A673 (cell line): ENCODE data around the gene CACNB1.

Experiments
- EZH2 ChIP-seq: fragments of 200-600 bp; sonication (generic); IDR thresholded peaks from 2 replicates; pipeline ENCODE4 v1.6.1; 2017; ENCODE audit warnings: borderline replicate concordance, low read depth, mild to moderate bottlenecking, mixed read lengths, antibody characterized with exemption, low read length; ENCODE audit not compliant: poor library complexity, severe bottlenecking
- TF ChIP-seq, protein P1 (sequence below): fragments of 300-800, 200-600 bp; sonication (generic); conservative IDR thresholded peaks from 2 replicates; pipeline ENCODE4 v1.5.1; 2017; ENCODE audit warnings: low read depth, mild to moderate bottlenecking, antibody characterized with exemption, low read length, moderate library complexity, mixed read lengths

GRCh38 chr17:39240631-39241030, 43.2 kb upstream of the CACNB1 start:
- TF ChIP-seq, protein P1, sequence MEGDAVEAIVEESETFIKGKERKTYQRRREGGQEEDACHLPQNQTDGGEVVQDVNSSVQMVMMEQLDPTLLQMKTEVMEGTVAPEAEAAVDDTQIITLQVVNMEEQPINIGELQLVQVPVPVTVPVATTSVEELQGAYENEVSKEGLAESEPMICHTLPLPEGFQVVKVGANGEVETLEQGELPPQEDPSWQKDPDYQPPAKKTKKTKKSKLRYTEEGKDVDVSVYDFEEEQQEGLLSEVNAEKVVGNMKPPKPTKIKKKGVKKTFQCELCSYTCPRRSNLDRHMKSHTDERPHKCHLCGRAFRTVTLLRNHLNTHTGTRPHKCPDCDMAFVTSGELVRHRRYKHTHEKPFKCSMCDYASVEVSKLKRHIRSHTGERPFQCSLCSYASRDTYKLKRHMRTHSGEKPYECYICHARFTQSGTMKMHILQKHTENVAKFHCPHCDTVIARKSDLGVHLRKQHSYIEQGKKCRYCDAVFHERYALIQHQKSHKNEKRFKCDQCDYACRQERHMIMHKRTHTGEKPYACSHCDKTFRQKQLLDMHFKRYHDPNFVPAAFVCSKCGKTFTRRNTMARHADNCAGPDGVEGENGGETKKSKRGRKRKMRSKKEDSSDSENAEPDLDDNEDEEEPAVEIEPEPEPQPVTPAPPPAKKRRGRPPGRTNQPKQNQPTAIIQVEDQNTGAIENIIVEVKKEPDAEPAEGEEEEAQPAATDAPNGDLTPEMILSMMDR: no peak
- TF ChIP-seq EZH2: no peak
